BLaER1 treated with 17β-estradiol and CSF1 and Interleukin-3, amounts not matched to agents 10 nM and 100 nM (cell line): ENCODE measurements around the gene TNK2.
A peak's percentile ranks its signal among the peaks of the same experiment; 100 is the strongest.

Experiments
- H3K27ac ChIP-seq, 11 experiments: shearing (Covaris generic); formaldehyde crosslinking; 2 replicates each; pipeline ENCODE4 v1.8.1; 2022
- H3K27me3 ChIP-seq, 11 experiments: shearing (Covaris generic); formaldehyde crosslinking; 2 replicates each; pipeline ENCODE4 v1.8.1; 2022
- H3K36me3 ChIP-seq, 11 experiments: shearing (Covaris generic); formaldehyde crosslinking; 2 replicates each; pipeline ENCODE4 v1.8.1; 2022
- H3K4me1 ChIP-seq, 10 experiments: shearing (Covaris generic); formaldehyde crosslinking; 2 replicates each; pipeline ENCODE4 v1.8.1; 2022
- H3K4me2 ChIP-seq, 11 experiments: shearing (Covaris generic); formaldehyde crosslinking; 2 replicates each; pipeline ENCODE4 v1.8.1; 2022
- H3K4me3 ChIP-seq, 10 experiments: shearing (Covaris generic); formaldehyde crosslinking; 2 replicates each; pipeline ENCODE4 v1.8.1; 2022
- H3K9ac ChIP-seq, 11 experiments: shearing (Covaris generic); formaldehyde crosslinking; 2 replicates each; pipeline ENCODE4 v1.8.1; 2022
- H3K9me3 ChIP-seq, 11 experiments: shearing (Covaris generic); formaldehyde crosslinking; replicated peaks in 1 of 11; 2 replicates each; pipeline ENCODE4 v1.8.1; 2022
- H4K20me1 ChIP-seq, 11 experiments: shearing (Covaris generic); formaldehyde crosslinking; 2 replicates each; pipeline ENCODE4 v1.8.1; 2022
- Cebpa-rat ChIP-seq, 11 experiments: shearing (Covaris generic); IDR thresholded peaks; 2 replicates each; pipeline ENCODE4 v1.8.1; 2022

TNK2 gene

GRCh38 chr3:195891431-195892104 lies 16.8 kb downstream of the TNK2 start:
- no peak overlapping the region for H3K4me3 ChIP-seq
- no peaks in the 10 kb centered on the region for H3K27me3 ChIP-seq
- H3K9me3 ChIP-seq: no peaks in the 10 kb centered on the region
- H3K27ac ChIP-seq: no peak overlapping the region
- H4K20me1 ChIP-seq: peaks cover 34 to 82% (median 69%) of the 10 kb centered on the region in 11 experiments
- H3K4me2 ChIP-seq: peak overlapping the region; percentile 78 to 100 (median 98)
- H3K36me3 ChIP-seq: peaks cover 0 to 17% (median 6%) of the 10 kb centered on the region in 11 experiments; a peak in 12 of 22 replicates
- H3K4me1 ChIP-seq: peaks cover 56 to 93% (median 81%) of the 10 kb centered on the region in 10 experiments
- no peak for TF ChIP-seq Cebpa-rat (IDR thresholded peaks at IDR 0.05)
- peak overlapping the region in 2 of 11 experiments; percentile 46 to 63; a peak in 3 of 22 replicates for H3K9ac ChIP-seq

GRCh38 chr3:195889870-195890295 lies 18.5 kb downstream of the TNK2 start:
- peak overlapping the region in 4 of 11 experiments; percentile 35 to 47 (median 44); a peak in 7 of 22 replicates for H3K9ac ChIP-seq
- peaks cover 0 to 17% (median 6%) of the 10 kb centered on the region in 11 experiments; a peak in 12 of 22 replicates for H3K36me3 ChIP-seq
- no peaks in the 10 kb centered on the region for H3K9me3 ChIP-seq
- H4K20me1 ChIP-seq: peaks cover 47 to 98% (median 81%) of the 10 kb centered on the region in 11 experiments
- H3K4me1 ChIP-seq: peaks cover 68 to 97% (median 89%) of the 10 kb centered on the region in 10 experiments
- peak overlapping the region in 4 of 11 experiments; percentile 22 to 42 (median 34); a peak in 6 of 22 replicates for H3K27ac ChIP-seq
- no peaks in the 10 kb centered on the region for H3K27me3 ChIP-seq
- no peak overlapping the region for H3K4me3 ChIP-seq
- H3K4me2 ChIP-seq: peak overlapping the region; percentile 23 to 74 (median 49); a peak in 19 of 22 replicates
- no peak for TF ChIP-seq Cebpa-rat (IDR thresholded peaks at IDR 0.05)

GRCh38 chr3:195888981-195889869 lies 19.1 kb downstream of the TNK2 start:
- Histone ChIP-seq H3K36me3 (peaks cover 0 to 23% (median 11%) of the 10 kb centered on the region in 11 experiments; a peak in 12 of 22 replicates), H3K4me3 (no peak overlapping the region), H3K27me3 (no peaks in the 10 kb centered on the region), H3K9me3 (no peaks in the 10 kb centered on the region), H3K4me1 (peaks cover 68 to 97% (median 89%) of the 10 kb centered on the region in 10 experiments), H3K9ac (peak overlapping the region in 4 of 11 experiments; percentile 35 to 47 (median 44); a peak in 6 of 22 replicates), H3K27ac (peak overlapping the region in 4 of 11 experiments; percentile 22 to 42 (median 34); a peak in 5 of 22 replicates), H3K4me2 (peak overlapping the region; percentile 23 to 74 (median 49); a peak in 19 of 22 replicates), H4K20me1 (peaks cover 48 to 98% (median 82%) of the 10 kb centered on the region in 11 experiments)
- TF ChIP-seq Cebpa-rat (IDR thresholded peaks at IDR 0.05): no peak

DNA sequence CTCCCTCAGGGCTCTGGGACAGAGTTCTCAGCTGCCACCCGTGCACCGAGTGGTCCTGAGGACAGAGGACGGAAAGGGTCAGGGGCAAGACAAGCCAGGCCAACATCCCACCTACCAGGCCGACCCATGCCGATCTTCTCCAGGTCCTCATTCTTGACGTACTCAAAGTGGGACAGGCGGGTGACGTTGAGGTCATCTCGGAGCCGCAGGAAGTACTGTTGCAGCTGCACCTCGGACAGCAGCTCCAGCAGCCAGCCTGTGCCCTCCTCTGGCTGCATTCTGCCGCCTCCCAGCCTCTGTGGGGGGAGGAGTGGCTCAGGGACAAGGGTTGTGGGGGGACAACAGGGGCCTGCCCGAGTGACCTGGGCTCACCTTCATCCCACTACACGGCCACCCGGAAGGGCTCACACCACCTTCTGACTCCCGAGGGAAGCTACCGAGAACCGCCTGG lies 20.0 kb downstream of the TNK2 start:
- H3K4me1 ChIP-seq: peaks cover 59 to 97% (median 89%) of the 10 kb centered on the region in 10 experiments

DNA sequence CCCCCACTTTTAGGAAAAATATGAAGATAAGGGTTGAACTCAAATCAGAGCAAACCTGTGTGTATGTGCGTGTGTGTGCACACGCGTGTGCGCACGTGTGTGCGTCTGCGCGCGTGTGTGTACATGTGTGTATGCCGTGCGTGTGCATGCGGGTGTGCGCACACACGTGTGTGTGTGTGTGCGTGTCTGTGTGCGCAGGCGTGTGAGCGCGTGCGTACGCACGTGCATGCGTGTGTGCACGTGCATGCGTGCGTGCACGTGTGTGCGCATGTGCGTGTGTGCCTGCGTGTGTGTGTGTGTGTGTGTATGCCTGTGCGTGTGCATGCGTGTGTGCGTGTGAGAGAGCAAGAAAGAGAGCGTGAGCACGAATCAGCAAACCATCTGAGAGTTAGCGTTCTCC lies 20.7 kb downstream of the TNK2 start:
- H3K36me3 ChIP-seq: peaks cover 2 to 39% (median 20%) of the 10 kb centered on the region in 11 experiments; a peak in 17 of 22 replicates
- no peak for TF ChIP-seq Cebpa-rat (IDR thresholded peaks at IDR 0.05)
- no peaks in the 10 kb centered on the region for H3K27me3 ChIP-seq
- no peak overlapping the region for H3K4me3 ChIP-seq
- no peak overlapping the region; a peak in 1 of 22 replicates for H3K4me2 ChIP-seq
- H4K20me1 ChIP-seq: peaks cover 35 to 98% (median 68%) of the 10 kb centered on the region in 11 experiments
- H3K27ac ChIP-seq: no peak overlapping the region
- H3K9me3 ChIP-seq: no peaks in the 10 kb centered on the region
- H3K9ac ChIP-seq: no peak overlapping the region
- peaks cover 53 to 95% (median 84%) of the 10 kb centered on the region in 10 experiments for H3K4me1 ChIP-seq

More for the DNA sequence above, 20.0 kb downstream of the TNK2 start:
- Histone ChIP-seq H3K9ac (no peak overlapping the region), H3K4me2 (peak overlapping the region in 1 of 11 experiments; percentile 4; a peak in 1 of 22 replicates), H3K4me3 (no peak overlapping the region), H3K27me3 (no peaks in the 10 kb centered on the region), H3K27ac (no peak overlapping the region), H3K9me3 (no peaks in the 10 kb centered on the region), H3K36me3 (peaks cover 0 to 32% (median 18%) of the 10 kb centered on the region in 11 experiments; a peak in 14 of 22 replicates), H4K20me1 (peaks cover 40 to 98% (median 73%) of the 10 kb centered on the region in 11 experiments)
- no peak for TF ChIP-seq Cebpa-rat (IDR thresholded peaks at IDR 0.05)

DNA sequence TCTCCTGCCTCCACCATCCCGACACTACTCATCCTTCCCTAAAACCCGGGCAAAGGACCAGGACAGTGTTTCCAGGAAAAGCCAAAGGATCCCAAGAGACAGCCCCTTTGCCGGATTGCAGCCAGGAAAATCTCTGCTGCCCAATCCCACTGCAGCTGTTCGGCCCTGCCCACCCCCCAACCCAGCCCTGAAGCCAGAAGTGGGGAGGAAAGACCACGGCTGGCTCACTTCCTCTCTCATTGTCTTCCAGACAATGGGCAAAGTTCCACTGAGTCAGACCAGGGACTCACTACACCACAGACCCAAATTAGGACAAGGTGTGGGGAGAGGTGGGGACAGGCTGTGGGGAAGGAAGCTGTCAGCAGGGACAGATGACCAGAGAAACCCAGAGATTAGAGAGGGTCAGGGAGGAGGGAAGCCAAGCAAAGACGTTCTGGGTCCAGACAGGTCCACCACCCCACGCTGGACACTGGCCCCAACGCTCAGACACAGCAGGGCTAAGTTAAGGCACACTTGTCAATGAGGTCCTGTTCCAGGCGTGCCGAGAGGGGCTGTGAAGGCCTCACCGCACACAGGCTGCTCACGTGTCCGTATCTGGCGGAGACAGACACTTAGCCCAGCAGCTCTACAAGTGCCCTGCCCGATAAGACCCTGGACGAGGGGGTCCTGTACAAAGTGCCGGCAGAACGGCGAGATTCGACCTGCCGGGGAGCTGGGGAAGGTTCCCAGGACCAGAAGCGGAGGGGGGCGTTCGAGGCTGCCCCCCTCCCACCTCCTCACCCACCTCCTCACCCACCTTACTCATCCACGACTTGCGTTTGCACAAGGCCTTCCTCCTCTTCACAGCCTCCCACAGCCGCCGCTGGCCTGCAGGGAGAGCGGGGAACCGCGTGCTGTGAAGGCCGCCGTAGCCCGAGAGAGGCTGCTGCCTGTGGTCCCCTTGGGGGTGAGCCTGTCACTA lies 21.9 kb downstream of the TNK2 start:
- Histone ChIP-seq H3K4me3 (peak overlapping the region in 3 of 10 experiments; percentile 21 to 45 (median 28); a peak in 1 of 20 replicates), H3K4me1 (peaks cover 42 to 89% (median 73%) of the 10 kb centered on the region in 10 experiments), H3K4me2 (peak overlapping the region; percentile 78 to 97 (median 87)), H3K27me3 (no peaks in the 10 kb centered on the region), H3K9ac (peak overlapping the region in 9 of 11 experiments; percentile 1 to 73 (median 47); a peak in 13 of 22 replicates), H3K9me3 (no peaks in the 10 kb centered on the region), H4K20me1 (peaks cover 27 to 98% (median 60%) of the 10 kb centered on the region in 11 experiments), H3K36me3 (peaks cover 13 to 47% (median 32%) of the 10 kb centered on the region in 11 experiments; a peak in 21 of 22 replicates), H3K27ac (peak overlapping the region in 5 of 11 experiments; percentile 41 to 69 (median 54); a peak in 10 of 22 replicates)
- no peak for TF ChIP-seq Cebpa-rat (IDR thresholded peaks at IDR 0.05)

GRCh38 chr3:195885036-195885891 lies 23.1 kb downstream of the TNK2 start:
- TF ChIP-seq Cebpa-rat (IDR thresholded peaks at IDR 0.05): no peak
- peak overlapping the region; percentile 5 to 73 (median 53); a peak in 19 of 22 replicates for H3K9ac ChIP-seq
- H3K27me3 ChIP-seq: no peaks in the 10 kb centered on the region
- H3K4me1 ChIP-seq: peaks cover 38 to 79% (median 64%) of the 10 kb centered on the region in 10 experiments
- H3K36me3 ChIP-seq: peaks cover 13 to 47% (median 32%) of the 10 kb centered on the region in 11 experiments; a peak in 21 of 22 replicates
- H4K20me1 ChIP-seq: peaks cover 24 to 88% (median 53%) of the 10 kb centered on the region in 11 experiments; a peak in 20 of 22 replicates
- no peaks in the 10 kb centered on the region for H3K9me3 ChIP-seq
- H3K4me3 ChIP-seq: peak overlapping the region in 8 of 10 experiments; percentile 3 to 45 (median 18); a peak in 11 of 20 replicates
- peak overlapping the region; percentile 78 to 97 (median 87) for H3K4me2 ChIP-seq
- peak overlapping the region in 8 of 11 experiments; percentile 5 to 69 (median 47); a peak in 13 of 22 replicates for H3K27ac ChIP-seq
